K562 (cell line): Measurements from ENCODE around the gene CEP78. TPM values are rescaled to one million over a fixed set of nuclear protein-coding genes. Genes with fewer than 3 reads are reported as not detected.

Source experiments
- ATAC-seq: fragments of 200-7000 bp; cut with Tn5 transposase; 3 replicates; pipeline ENCODE4 v1.9.1; 2020; ENCODE audit warnings: moderate library complexity
- Bru-seq: library from RNA; stranded (reverse); fragments of 400-500 nt; gene quantifications from one replicate; lab custom pipeline; 2021; lab: Mats Ljungman, UMichigan
- BruChase-seq, 2 experiments: library from RNA; stranded (reverse); fragments of 400-500 nt; gene quantifications; one replicate each; lab custom pipeline; 2021; lab: Mats Ljungman, UMichigan
- BruUV-seq: library from RNA; stranded (reverse); fragments of 400-500 nt; replicated peaks from 2 replicates; lab custom pipeline; 2021; lab: Mats Ljungman, UMichigan
- CTCF ChIA-PET: fragments of 300-600 bp; formaldehyde crosslinking; extraction: SDS; loops from one replicate; lab custom pipeline; 2021; ENCODE audit warnings: low intra/inter-chr PET ratio; lab: Yijun Ruan, JAX
- POLR2A ChIA-PET: fragments of 300-600, 350-650 bp; sonication (Branson Sonifier 250); formaldehyde crosslinking; extraction: SDS; loops from one replicate; lab custom pipeline; 2021; ENCODE audit warnings: antibody characterized with exemption, inconsistent platforms; lab: Yijun Ruan, JAX
- DNase-seq, 4 experiments: peaks; one replicate each; pipeline versions ENCODE4 v3.0.0 to v3.0.0-alpha.2; 2011 to 2018; ENCODE audit warnings: low spot score in 3 of 4, mixed read lengths in 3 of 4; ENCODE audit errors: extremely low read depth in 1 of 4
- FAIRE-seq: peaks from 2 replicates; lab custom pipeline; 2011; peaks lifted over from hg19 to GRCh38; lab: Jason Lieb, UNC
- H2AFZ ChIP-seq: 2 replicates; pipeline ENCODE4 v1.6.0; 2011; ENCODE audit warnings: low read depth, low read length, control low read depth, inconsistent platforms
- H3K27ac ChIP-seq: fragments of 200-600 bp; 3 replicates; pipeline ENCODE4 v1.8.0; 2011; ENCODE audit warnings: low read depth, mild to moderate bottlenecking, control low read depth, inconsistent platforms, low read length, moderate library complexity, mixed read lengths; ENCODE audit errors: extremely low read depth
- H3K27me3 ChIP-seq, 2 experiments: fragments of 300-600 bp in 1 of 2; 2 replicates in 1 of 2; 3 replicates in 1 of 2; pipeline versions ENCODE4 v1.6.0 to v1.8.0; 2011; ENCODE audit warnings: inconsistent platforms in 2 of 2, low read length in 2 of 2, mild to moderate bottlenecking in 1 of 2, mixed read lengths in 1 of 2, moderate library complexity in 1 of 2; ENCODE audit not compliant: control insufficient read depth in 2 of 2, insufficient read depth in 2 of 2
- H3K36me3 ChIP-seq: fragments of 300-600 bp; 3 replicates; pipeline ENCODE4 v1.8.0; 2011; ENCODE audit warnings: mild to moderate bottlenecking, low read length, inconsistent platforms; ENCODE audit not compliant: control insufficient read depth, insufficient read depth
- H3K4me1 ChIP-seq, 2 experiments: fragments of 200-600 bp in 1 of 2; replicated peaks in 1 of 2; 2 replicates in 1 of 2; 3 replicates in 1 of 2; pipeline versions ENCODE4 v1.5.1 to v1.8.0; 2011; ENCODE audit warnings: inconsistent platforms in 2 of 2, low read length in 2 of 2, mild to moderate bottlenecking in 1 of 2, mixed read lengths in 1 of 2, moderate library complexity in 1 of 2; ENCODE audit not compliant: control insufficient read depth in 2 of 2, insufficient read depth in 2 of 2
- H3K4me2 ChIP-seq: 2 replicates; pipeline ENCODE4 v1.6.1; 2011; ENCODE audit warnings: low read length, control low read depth, inconsistent platforms, mixed read lengths; ENCODE audit not compliant: insufficient read depth
- H3K4me3 ChIP-seq: fragments of 200-600 bp; sonication (generic), shearing (Covaris generic); 2 replicates; pipeline ENCODE4 v1.5.1; 2016; ENCODE audit warnings: control low read depth, inconsistent platforms
- H3K79me2 ChIP-seq: fragments of 200-600 bp; 3 replicates; pipeline ENCODE4 v1.8.0; 2011; ENCODE audit warnings: low read length, inconsistent platforms; ENCODE audit not compliant: control insufficient read depth, insufficient read depth
- H3K9ac ChIP-seq, 2 experiments: 2 replicates each; pipeline versions ENCODE4 v1.6.0 to v1.6.1; 2011; ENCODE audit warnings: low read depth in 2 of 2, low read length in 2 of 2, control low read depth in 1 of 2, inconsistent platforms in 1 of 2, mild to moderate bottlenecking in 1 of 2, mixed read lengths in 1 of 2; ENCODE audit not compliant: insufficient read depth in 1 of 2
- H3K9me1 ChIP-seq: one replicate; pipeline ENCODE4 v1.6.0; 2011; ENCODE audit warnings: inconsistent platforms, mild to moderate bottlenecking, low read length, moderate library complexity; ENCODE audit not compliant: control insufficient read depth, insufficient read depth
- H3K9me3 ChIP-seq: replicated peaks from 2 replicates; pipeline ENCODE4 v1.5.1; 2011; ENCODE audit warnings: low read depth, low read length, inconsistent platforms; ENCODE audit not compliant: control insufficient read depth, insufficient read depth
- H4K20me1 ChIP-seq: replicated peaks from 2 replicates; pipeline ENCODE4 v1.6.1; 2011; ENCODE audit warnings: low read length, inconsistent platforms, mixed read lengths; ENCODE audit not compliant: control insufficient read depth, insufficient read depth
- BACH1 ChIP-seq: fragments of 200-800 bp; sonication (Bioruptor generic); IDR thresholded peaks from 2 replicates; pipeline ENCODE4 v1.6.1; 2016; ENCODE audit warnings: missing genetic modification characterization, missing compliant biosample characterization
- CUX1 ChIP-seq: fragments of 200-800 bp; sonication (Bioruptor generic); IDR thresholded peaks from 2 replicates; pipeline ENCODE4 v1.6.1; 2016; ENCODE audit warnings: missing genetic modification characterization, missing compliant biosample characterization
- GATAD2B ChIP-seq: fragments of 450-650 bp; IDR thresholded peaks from 2 replicates; pipeline ENCODE4 v1.6.1; 2017; ENCODE audit warnings: mild to moderate bottlenecking, borderline replicate concordance
- NONO ChIP-seq, 2 experiments: fragments of 200-400 bp in 1 of 2; fragments of 450-650 bp in 1 of 2; formaldehyde crosslinking in 1 of 2; IDR thresholded peaks; 2 replicates each; pipeline ENCODE4 v1.6.1; 2017; ENCODE audit warnings: low read depth in 2 of 2, mild to moderate bottlenecking in 2 of 2, moderate library complexity in 2 of 2, low read length in 1 of 2
- ZEB2 ChIP-seq: fragments of 450-650 bp; IDR thresholded peaks from 2 replicates; pipeline ENCODE4 v1.6.1; 2016
- ZNF395 ChIP-seq: fragments of 200-800 bp; sonication (Bioruptor generic); IDR thresholded peaks from 2 replicates; pipeline ENCODE4 v1.6.1; 2017; ENCODE audit warnings: missing genetic modification characterization, missing compliant biosample characterization
- ZNF431 ChIP-seq: sonication (generic); formaldehyde crosslinking; IDR thresholded peaks from 2 replicates; pipeline ENCODE4 v1.8.0; 2022; ENCODE audit warnings: mild to moderate bottlenecking, missing genetic modification reagents
- WGBS: fragments of 100-300 bp; shearing (Covaris generic); methylation state at CpG from one replicate; pipeline ENCODE4 v1.1.6; 2016; ENCODE audit warnings: low coverage, mixed read lengths; ENCODE audit not compliant: insufficient coverage; ENCODE audit errors: missing lambda C conversion rate; 5-methylcytosine and 5-hydroxymethylcytosine counted together
- in situ Hi-C: fragments of 300-500 bp; cut with MboI; formaldehyde crosslinking; loops from 4 replicates; pipeline ENCODE4 v1.15.0; 2018; ENCODE audit warnings: inconsistent platforms, mixed read lengths
- intact Hi-C: fragments of 100-400 bp; cut with micrococcal nuclease; formaldehyde crosslinking; loops from 2 replicates; pipeline ENCODE4 v1.14.2; 2022
- long read RNA-seq, 3 experiments: library from polyadenylated mRNA in 2 of 3; library from RNA in 1 of 3; unstranded in 2 of 3; stranded (forward) in 1 of 3; transcript quantifications; one replicate each; pipeline ENCODE4 v2.0.0, GENCODE V29; 2019 to 2022
- polyA minus RNA-seq, 3 experiments: library from RNA; depleted of rRNA, polyadenylated mRNA; stranded (reverse); fragments of >200 nt; gene quantifications; 2 replicates each; pipeline ENCODE4 v1.2.3, GENCODE V29; 2011
- polyA plus RNA-seq, 8 experiments: library from polyadenylated mRNA; depleted of rRNA in 4 of 8; stranded (reverse) in 5 of 8; unstranded in 3 of 8; fragments of >200 nt; fragmentation: Nextera tagmentation in 2 of 8; fragmentation: Illumina TruSeq in 1 of 8; extraction: Ambion mirVana in 2 of 8; extraction: Trizol in 1 of 8; gene quantifications; 2 replicates each; pipeline versions ENCODE4 v1.2.1 to v1.2.3, GENCODE V29; 2011 to 2014; ENCODE audit warnings: inconsistent platforms in 1 of 8, missing spikeins in 1 of 8
- total RNA-seq, 7 experiments: library from RNA; depleted of rRNA in 6 of 7; stranded (reverse); fragments of >200 nt in 6 of 7; fragmentation: Illumina TruSeq in 2 of 7; extraction: Trizol in 2 of 7; gene quantifications; 2 replicates each; pipeline versions ENCODE4 v1.2.1 to v1.2.3, GENCODE V29; 2011 to 2021; ENCODE audit warnings: low replicate concordance in 1 of 7

The CEP78 gene
- total RNA-seq (2011; cell fraction: chromatin; rRNA removed; ENCODE audit: low replicate concordance), result 15.4 and 45.2 TPM in 2 replicates
- total RNA-seq (2011; cell fraction: nucleolus; rRNA removed), result 7.3 and 11.1 TPM in 2 replicates
- total RNA-seq (2011; cell fraction: nucleoplasm; rRNA removed), result 15.1 and 25.1 TPM in 2 replicates
- total RNA-seq (2014; rRNA removed) (26.0 and 41.4 TPM in 2 replicates), total RNA-seq (2014; rRNA removed; fragmentation: Illumina TruSeq; extraction: Trizol) (23.4 and 24.6 TPM in 2 replicates), total RNA-seq (2015; rRNA removed; fragmentation: Illumina TruSeq; extraction: Trizol) (22.4 and 24.3 TPM in 2 replicates), total RNA-seq (2021) (18.3 and 21.5 TPM in 2 replicates), polyA plus RNA-seq (2011; rRNA removed) (17.1 and 22.8 TPM in 2 replicates), polyA plus RNA-seq (2014; fragmentation: Illumina TruSeq; extraction: Trizol) (15.4 and 20.2 TPM in 2 replicates), polyA plus RNA-seq (2014; fragmentation: Nextera tagmentation; extraction: Ambion mirVana) (1 to 10 TPM; 3.5 to 4.5 TPM), polyA plus RNA-seq (2014; rRNA removed) (17.3 and 18.4 TPM in 2 replicates), polyA minus RNA-seq (2011; rRNA and poly(A)+ RNA removed) (16.7 and 17.4 TPM in 2 replicates), Bru-seq, nascent RNA (percentile 63 among the genes with signal in this experiment), BruChase-seq, experiment 1, labeled RNA remaining after a 2-hour chase (percentile 67 among the genes with signal in this experiment), BruChase-seq, experiment 2, labeled RNA remaining after a 6-hour chase (percentile 68 among the genes with signal in this experiment)
- polyA plus RNA-seq (2011; cell fraction: cytosol; rRNA removed), result 5.0 and 9.7 TPM in 2 replicates
- polyA plus RNA-seq (2011; cell fraction: nucleus; rRNA removed), result 16.2 and 20.6 TPM in 2 replicates
- 11.5 and 11.6 TPM in 2 replicates for polyA plus RNA-seq (2012)
- 5.3 and 8.1 TPM in 2 replicates for polyA minus RNA-seq (2011; cell fraction: cytosol; rRNA and poly(A)+ RNA removed)
- 14.9 and 18.1 TPM in 2 replicates for polyA minus RNA-seq (2011; cell fraction: nucleus; rRNA and poly(A)+ RNA removed)
- long read RNA-seq, experiment 1, full-length matches to known transcripts, result 26 of 53 reads
- long read RNA-seq, experiment 1, partial matches to known transcripts, result 9 of 53 reads
- long read RNA-seq, experiment 1, other reads (novel, unspliced or antisense), result 18 of 53 reads
- long read RNA-seq, experiment 2, partial matches to known transcripts, result 1 of 10 reads
- long read RNA-seq, experiment 2, other reads (novel, unspliced or antisense), result 8 of 10 reads
- long read RNA-seq, experiment 3, partial matches to known transcripts, result 1 of 7 reads
- long read RNA-seq, experiment 3, other reads (novel, unspliced or antisense), result 2 of 7 reads

- Histone ChIP-seq H3K4me1 (peaks cover 5 to 11% of the 10 kb centered on the region in 2 experiments; a peak in 4 of 5 replicates), H3K4me2 (peak within 1 kb of the TSS; percentile 91), H3K9me1 (no peaks in the 10 kb centered on the region), H3K9ac (peak within 1 kb of the TSS; percentile 66 to 96), H3K27me3 (no peaks in the 10 kb centered on the region; a peak in 1 of 5 replicates), H3K9me3 (no peaks in the 10 kb centered on the region), H3K27ac (peak within 1 kb of the TSS; percentile 61; the same call in 2 of the 3 replicates), H3K36me3 (peaks cover 10% of the 10 kb centered on the region; the same call in 1 of the 3 replicates), H3K79me2 (peaks cover 19% of the 10 kb centered on the region), H3K4me3 (peak within 1 kb of the TSS; percentile 89), H4K20me1 (no peaks in the 10 kb centered on the region), H2AFZ (peak within 1 kb of the TSS; percentile 92)
- ChIA-PET POLR2A (interaction anchor here (0.6 kb wide), 2 partner anchors 58 to 679 kb away, joined by 3 read pairs; no protein-coding TSS in a partner anchor), CTCF (no interaction called here)
- in situ Hi-C loops, result no loop called here
- peak; percentile 92 for FAIRE-seq
- no TSS peak for BruUV-seq
- peak; percentile 98 for ATAC-seq
- intact Hi-C loops, result no loop called here
- WGBS, result 1% methylated on average over 52 of the region's 87 CpGs
- DNase-seq, result peak; percentile 80 to 92 (median 84)
- no peak for TF ChIP-seq CUX1 (CRISPR knock-in tag)
- TF ChIP-seq ZEB2, result 0 out of 2 replicates have a peak, but pooled peaks have one; percentile 15
- TF ChIP-seq NONO (IDR thresholded peaks at IDR 0.05; ENCODE audit: low read depth in 2 of 2, low read length in 1 of 2), result 0 out of 4 replicates have a peak, but pooled peaks have one; percentile 14 to 52
- TF ChIP-seq GATAD2B, result no peak
- TF ChIP-seq BACH1 (tag), result no peak
- no peak for TF ChIP-seq ZNF395
- TF ChIP-seq ZNF431 (CRISPR knock-in tag), result no peak
These were observed at the start of gene CEP78 for GRCh38 chr9:78235762-78236550. Gene CEP78 (plus strand): TSS chr9:78236075. CDS start chr9:78236351, 276 bp downstream.
